ENCODE measurements around the gene TYSND1.
A peak's percentile ranks its signal among the peaks of the same experiment; 100 is the strongest.

- TF ChIP-seq POLR2A (IDR thresholded peaks at IDR 0.05; ENCODE audit: low read depth, low read length): no peak; the same call in 1 of the 2 replicates
- TF ChIP-seq POLR2AphosphoS5 (IDR thresholded peaks at IDR 0.05; ENCODE audit: low read depth, low read length): peak; percentile 17; the same call in 1 of the 2 replicates
- no peak for TF ChIP-seq TAF1 (IDR thresholded peaks at IDR 0.05; ENCODE audit: low read depth, low read length)
- TF ChIP-seq POU2F2 (IDR thresholded peaks at IDR 0.05; ENCODE audit: low read depth, low read length): no peak
- peak; percentile 54 for TF ChIP-seq PAX5 (IDR thresholded peaks at IDR 0.05; ENCODE audit: insufficient read depth, low read length, severe bottlenecking)
Observed at GRCh38 chr10:70145666-70146488, 623 bp downstream of the TYSND1 start.
